Midbrain (tissue), 1 donor: ENCODE data around the gene SFMBT2.

Experiments
- DNase-seq: peaks from one replicate; lab custom pipeline; 2025; lab: John Stamatoyannopoulos, UW

The SFMBT2 gene

DNA sequence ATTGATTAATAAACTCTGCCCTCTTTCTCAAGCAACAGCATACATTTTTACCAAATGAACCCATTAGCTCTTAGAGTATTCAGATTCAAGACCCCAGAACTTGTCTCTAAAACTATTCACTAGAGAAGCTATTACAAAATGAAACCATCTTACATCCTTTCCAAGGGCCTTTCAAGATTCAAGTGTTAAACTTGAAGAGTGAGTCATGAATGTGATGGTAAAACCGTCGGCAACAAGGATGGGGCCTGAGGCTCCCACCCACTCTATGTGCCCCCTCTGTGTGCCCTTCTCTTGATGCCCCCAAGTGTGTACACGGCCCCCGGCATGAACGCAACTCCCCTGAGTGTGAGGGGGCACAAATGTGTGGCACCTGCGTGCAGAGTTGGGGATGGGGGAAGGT, 46.4 kb downstream of the SFMBT2 start:
- no peak for DNase-seq

DNA sequence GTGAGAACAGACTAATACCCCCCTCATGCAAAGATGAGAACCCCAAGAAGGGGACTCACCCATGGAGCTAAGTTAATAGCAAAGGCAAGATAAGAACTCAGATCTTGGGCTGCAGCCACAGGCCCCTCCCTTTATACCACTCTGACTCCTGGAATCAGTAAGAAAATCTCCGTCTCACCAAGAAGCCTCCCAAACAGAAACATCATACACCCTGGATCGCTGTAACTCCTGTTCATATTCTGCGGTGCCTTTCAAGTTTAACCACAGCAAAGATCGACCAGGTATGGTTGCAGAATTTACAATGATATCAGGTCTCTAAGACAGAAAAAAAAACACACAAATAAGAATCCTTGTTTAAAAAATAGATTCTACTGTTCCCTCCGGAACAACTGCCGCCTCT, 47.1 kb downstream of the SFMBT2 start:
- no peak for DNase-seq

- DNase-seq, result no peak
Measured at GRCh38 chr10:7362471-7362870, 48.4 kb downstream of the SFMBT2 start.

DNA sequence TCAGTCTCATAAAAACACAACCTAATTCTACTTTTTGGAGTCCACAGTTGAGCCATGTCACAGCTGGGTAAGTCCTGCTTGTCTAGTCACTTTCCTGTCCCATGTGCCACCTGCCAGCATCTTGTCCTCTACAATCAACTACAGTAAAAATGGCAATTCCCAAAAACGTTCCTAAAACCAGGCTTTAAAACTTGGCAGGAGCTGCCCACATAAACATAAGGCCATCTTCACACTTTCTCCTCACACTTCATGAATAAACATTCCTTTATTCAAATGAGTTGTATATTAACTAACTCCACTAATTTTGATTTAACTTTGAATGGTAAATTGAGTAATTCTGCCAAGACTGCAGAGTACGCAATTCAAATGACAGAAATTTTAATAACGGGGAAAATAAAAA, 49.5 kb downstream of the SFMBT2 start:
- DNase-seq, result no peak

DNA sequence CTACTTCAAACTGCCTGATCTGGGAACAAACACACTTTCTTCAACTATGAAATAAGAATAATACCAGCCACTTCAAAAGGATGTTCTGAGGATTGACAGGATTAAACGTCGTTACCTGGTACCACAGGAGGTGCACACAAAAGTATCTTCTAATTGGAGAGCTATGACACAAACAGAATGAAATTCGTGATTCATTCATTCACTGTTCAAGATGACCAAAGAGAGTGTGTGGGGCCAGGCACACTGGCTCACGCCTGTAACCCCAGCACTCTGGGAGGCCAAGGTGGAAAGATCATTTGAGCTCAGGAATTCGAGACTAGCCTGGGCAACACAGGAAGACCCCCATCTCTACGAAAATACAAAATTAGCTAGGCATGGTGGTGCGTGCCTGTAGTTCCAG, 50.9 kb downstream of the SFMBT2 start:
- DNase-seq, result no peak

DNA sequence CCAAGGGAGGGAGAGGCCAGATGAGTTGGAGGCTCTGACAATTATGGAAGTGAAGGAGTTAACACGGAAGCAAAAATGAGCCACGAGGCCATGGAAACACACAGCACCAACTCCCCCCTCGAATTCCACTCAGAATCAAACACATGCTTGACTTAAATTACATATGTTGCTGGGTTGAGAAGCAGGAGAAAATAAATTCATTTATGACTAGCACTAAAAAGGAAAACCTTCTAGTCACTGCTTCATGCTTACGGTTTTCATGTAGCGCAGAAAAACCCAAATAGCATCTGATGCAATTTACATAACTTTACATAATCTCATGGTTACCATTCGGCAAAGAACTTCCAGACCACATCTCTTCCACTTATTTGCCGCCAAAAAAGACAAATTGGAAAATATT, 51.5 kb downstream of the SFMBT2 start:
- DNase-seq, result no peak

DNA sequence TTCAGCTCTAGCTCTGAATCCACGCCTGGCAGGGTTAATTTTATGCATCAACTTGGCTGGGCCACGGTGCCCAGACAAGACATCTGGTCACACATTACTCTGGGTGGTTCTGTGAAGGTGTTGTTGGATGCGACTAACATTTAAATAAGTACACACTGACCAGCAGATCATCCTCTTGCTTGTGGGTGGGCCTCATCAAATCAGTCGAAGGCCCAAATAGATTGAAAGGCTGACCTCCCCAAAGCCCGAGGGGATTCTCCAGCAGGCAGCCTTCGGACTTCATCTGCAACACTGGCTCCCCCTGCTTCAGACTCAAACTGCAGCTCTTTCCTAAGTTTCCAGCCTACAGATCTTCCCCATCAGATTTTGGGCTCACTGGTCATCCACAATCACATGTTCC, 53.6 kb downstream of the SFMBT2 start:
- DNase-seq, result no peak

GRCh38 chr10:7354330-7355047, 56.3 kb downstream of the SFMBT2 start:
- no peak for DNase-seq

- DNase-seq, result no peak
Measured at GRCh38 chr10:7351894-7352293, 58.9 kb downstream of the SFMBT2 start.

DNA sequence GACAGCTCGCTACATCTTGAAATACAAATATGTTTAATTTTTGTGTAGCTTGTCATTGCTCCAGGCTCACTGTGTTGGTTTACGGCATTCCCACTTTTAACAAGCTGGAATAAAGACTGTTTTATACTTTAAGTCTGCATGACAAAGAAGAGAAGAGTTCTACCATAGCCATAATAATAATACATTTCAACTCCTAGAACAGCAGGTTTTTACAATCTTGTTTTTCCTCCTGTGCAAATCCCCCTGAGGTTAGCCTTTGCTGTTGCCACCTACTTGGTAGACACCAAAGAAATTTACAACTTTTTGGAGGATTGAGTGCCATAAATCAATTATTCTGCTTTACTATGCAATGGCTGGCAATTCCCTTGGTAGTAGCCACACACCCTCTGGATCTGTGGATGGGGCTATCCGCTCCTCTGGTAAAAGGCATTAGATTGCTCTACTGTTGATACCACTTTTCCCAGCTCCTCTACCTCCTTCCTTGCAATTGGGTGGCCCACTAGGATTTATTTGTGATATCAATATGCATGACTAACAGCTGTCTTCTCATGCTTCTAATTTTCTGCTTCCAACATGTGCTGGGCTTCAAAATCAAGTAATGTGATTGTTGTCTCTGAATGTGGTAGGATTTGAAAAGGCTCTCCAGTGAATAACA, 60.2 kb downstream of the SFMBT2 start:
- no peak for DNase-seq

GRCh38 chr10:7345717-7346116, 65.1 kb downstream of the SFMBT2 start:
- DNase-seq, result no peak

DNA sequence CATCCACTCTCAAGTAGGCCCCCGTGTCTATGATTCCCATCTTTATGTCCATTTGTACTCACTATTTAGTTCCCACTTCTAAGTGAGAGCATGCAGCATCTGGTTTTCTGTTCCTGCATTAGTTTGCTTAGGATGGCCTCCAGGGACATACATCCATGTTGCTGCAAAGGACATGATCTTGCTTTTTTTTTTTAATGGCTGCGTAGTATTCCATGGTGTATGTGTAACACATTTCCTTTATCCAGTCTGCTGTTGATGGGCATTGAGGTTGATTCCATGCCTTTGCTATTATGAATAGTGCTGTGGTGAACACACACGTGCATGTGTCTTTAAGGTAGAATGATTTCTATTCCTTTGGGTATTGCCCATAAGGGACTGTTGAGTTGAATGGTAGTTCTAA, 67.8 kb downstream of the SFMBT2 start:
- no peak for DNase-seq

DNA sequence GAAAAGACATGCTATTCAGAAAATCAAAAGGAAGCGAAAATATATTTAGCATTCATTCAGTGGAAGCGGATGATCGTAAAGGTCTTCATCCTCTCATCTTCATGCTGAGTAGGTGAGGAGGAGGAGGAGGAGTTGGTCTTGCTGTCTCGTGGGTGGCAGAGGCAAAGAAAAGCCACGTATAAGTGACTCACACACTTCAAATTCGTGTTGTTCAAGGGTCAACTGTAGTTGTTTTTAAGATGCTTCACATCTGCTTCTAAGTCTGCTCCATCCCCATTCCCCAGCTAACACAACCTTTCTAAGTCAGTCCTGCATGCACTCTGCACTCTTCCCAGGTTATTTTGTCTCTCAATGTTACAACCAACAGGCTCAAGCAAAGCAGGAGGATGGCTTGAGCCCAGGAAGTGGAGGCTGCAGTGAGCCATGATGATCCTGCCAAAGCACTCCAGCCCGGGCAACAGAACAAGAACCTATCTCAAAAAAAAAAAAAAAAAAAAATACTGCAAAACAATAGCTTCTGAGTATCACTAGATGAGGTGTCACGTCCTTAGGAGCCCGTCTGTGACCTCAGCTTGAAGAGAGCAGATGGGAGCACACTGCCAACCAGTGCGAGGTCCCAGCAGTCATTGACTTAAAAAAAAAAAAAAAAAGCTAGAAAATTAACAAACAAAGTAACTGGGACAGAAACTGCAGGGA, 70.5 kb downstream of the SFMBT2 start:
- DNase-seq, result peak; percentile 28

DNA sequence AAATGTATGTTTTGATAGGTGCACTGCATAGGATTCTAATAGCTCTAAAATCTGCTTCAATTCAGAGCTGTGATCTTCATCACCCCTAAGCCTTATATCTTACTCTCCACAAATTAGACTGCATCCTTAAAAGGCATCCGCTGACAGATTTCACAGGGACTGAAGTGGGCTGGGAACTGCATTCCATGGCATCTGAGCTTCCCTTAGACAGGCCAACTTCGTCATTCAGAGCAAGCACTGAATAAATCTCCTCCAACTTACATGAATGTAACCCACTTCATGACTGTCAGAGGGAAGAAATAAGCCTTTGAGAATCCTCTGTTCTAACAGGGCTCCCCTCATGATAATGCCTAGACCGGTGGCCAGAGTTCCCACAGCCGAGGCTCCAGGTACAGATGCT, 71.3 kb downstream of the SFMBT2 start:
- no peak for DNase-seq

GRCh38 chr10:7338469-7338868, 72.4 kb downstream of the SFMBT2 start:
- DNase-seq, result no peak

- peak; percentile 38 for DNase-seq
Measured at GRCh38 chr10:7337431-7338171, 73.2 kb downstream of the SFMBT2 start.

- DNase-seq, result no peak
Measured at GRCh38 chr10:7335977-7336376, 74.9 kb downstream of the SFMBT2 start.

DNA sequence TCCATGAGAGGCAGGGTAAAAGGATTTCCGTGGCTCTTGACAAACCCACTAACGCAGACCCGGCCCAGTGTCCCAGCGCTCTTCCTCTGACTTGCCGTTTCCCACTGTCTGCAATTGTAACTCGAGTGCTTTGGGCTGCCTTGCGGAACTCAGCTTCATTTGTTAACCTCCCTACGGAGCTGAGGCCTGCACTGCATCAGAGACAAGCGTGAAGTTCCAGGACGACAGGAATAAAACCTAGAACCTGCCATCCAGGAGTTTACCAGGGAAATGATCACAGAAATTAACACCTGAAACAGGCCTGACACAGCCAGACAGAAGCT, 76.2 kb downstream of the SFMBT2 start:
- DNase-seq, result no peak

- DNase-seq, result no peak
Measured at GRCh38 chr10:7333961-7334641, 76.7 kb downstream of the SFMBT2 start.

- DNase-seq, result no peak
Measured at GRCh38 chr10:7329219-7329618, 81.6 kb downstream of the SFMBT2 start.

DNA sequence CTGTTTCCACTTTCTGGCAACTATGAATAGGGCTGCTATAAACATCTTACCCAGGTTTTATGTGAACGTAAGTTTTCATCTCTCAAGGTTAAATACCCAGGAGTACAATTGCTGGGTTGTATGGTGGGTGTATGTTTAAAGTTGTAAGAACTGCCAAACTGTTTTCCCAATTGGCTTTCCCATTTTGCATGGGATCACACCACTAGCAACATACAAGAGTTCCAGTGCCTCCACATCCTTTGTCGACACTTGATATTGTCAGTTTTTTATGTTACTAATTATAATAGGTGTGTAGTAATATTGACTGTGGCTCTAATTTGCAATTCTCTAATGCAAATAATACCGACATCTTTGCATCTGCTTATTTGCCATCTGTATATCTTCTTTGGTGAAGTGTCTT, 82.9 kb downstream of the SFMBT2 start:
- DNase-seq, result no peak

DNA sequence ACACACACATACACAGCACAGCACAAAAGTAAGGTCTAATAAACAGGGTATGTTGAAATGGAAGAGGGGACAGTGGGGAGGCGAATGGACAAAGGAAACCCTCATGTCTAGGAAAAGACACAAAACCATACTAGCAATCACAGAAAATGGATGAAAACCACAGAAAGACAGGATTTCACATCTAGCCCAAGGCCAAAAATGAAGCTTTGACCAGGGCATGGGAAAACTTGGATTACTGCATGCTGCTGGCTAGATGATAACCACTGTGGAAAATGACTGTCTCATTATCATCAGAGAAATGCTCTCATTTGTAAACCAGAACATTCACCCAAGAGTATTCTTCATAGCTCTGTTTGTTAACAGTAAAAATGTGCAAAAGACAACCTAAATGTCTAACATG, 88.2 kb downstream of the SFMBT2 start:
- DNase-seq, result no peak
